ENCODE data around the gene RGP1. TPM values are rescaled to one million over a fixed set of nuclear protein-coding genes. Genes with fewer than 3 reads are reported as not detected.
A peak's percentile ranks its signal among the peaks of the same experiment; 100 is the strongest.

The RGP1 gene
- total RNA-seq, 1 donor from 2014 or later: 51.4 TPM

GRCh38 chr9:35771075-35771433 lies 22.0 kb downstream of the RGP1 start:
- H3K36me3 Mint-ChIP-seq (ENCODE audit: low read depth, unreplicated experiment): no peaks in the 10 kb centered on the region
- no peak overlapping the region for H3K4me3 Mint-ChIP-seq (ENCODE audit: unreplicated experiment)
- no peak for DNase-seq (ENCODE audit: low spot score)
- no peaks in the 10 kb centered on the region for H3K9me3 Mint-ChIP-seq (ENCODE audit: unreplicated experiment)
- no peak overlapping the region for H3K27ac Mint-ChIP-seq (ENCODE audit: unreplicated experiment)
- TF ChIP-seq CTCF (IDR thresholded peaks at IDR 0.05; ENCODE audit: unreplicated experiment): no peak
- peaks cover 3% of the 10 kb centered on the region for H3K27me3 Mint-ChIP-seq (ENCODE audit: unreplicated experiment)
- H3K4me1 Mint-ChIP-seq (ENCODE audit: unreplicated experiment): peaks cover 14% of the 10 kb centered on the region

GRCh38 chr9:35771534-35771933 lies 22.4 kb downstream of the RGP1 start:
- peaks cover 16% of the 10 kb centered on the region for H3K4me1 Mint-ChIP-seq (ENCODE audit: unreplicated experiment)

GRCh38 chr9:35771943-35772342 lies 22.9 kb downstream of the RGP1 start:
- Mint-ChIP-seq H3K9me3 (ENCODE audit: unreplicated experiment) (no peaks in the 10 kb centered on the region), H3K27ac (ENCODE audit: unreplicated experiment) (no peak overlapping the region), H3K4me3 (ENCODE audit: unreplicated experiment) (no peak overlapping the region), H3K36me3 (ENCODE audit: low read depth, unreplicated experiment) (no peaks in the 10 kb centered on the region), H3K4me1 (ENCODE audit: unreplicated experiment) (peaks cover 16% of the 10 kb centered on the region), H3K27me3 (ENCODE audit: unreplicated experiment) (peaks cover 3% of the 10 kb centered on the region)
- no peak for DNase-seq (ENCODE audit: low spot score)
- no peak for TF ChIP-seq CTCF (IDR thresholded peaks at IDR 0.05; ENCODE audit: unreplicated experiment)

More at GRCh38 chr9:35771534-35771933, 22.4 kb downstream of the RGP1 start:
- Mint-ChIP-seq H3K27me3 (ENCODE audit: unreplicated experiment) (peaks cover 3% of the 10 kb centered on the region), H3K36me3 (ENCODE audit: low read depth, unreplicated experiment) (no peaks in the 10 kb centered on the region), H3K4me3 (ENCODE audit: unreplicated experiment) (no peak overlapping the region), H3K9me3 (ENCODE audit: unreplicated experiment) (no peaks in the 10 kb centered on the region), H3K27ac (ENCODE audit: unreplicated experiment) (no peak overlapping the region)
- DNase-seq (ENCODE audit: low spot score): no peak
- TF ChIP-seq CTCF (IDR thresholded peaks at IDR 0.05; ENCODE audit: unreplicated experiment): no peak

- Mint-ChIP-seq H3K36me3 (ENCODE audit: low read depth, unreplicated experiment) (no peaks in the 10 kb centered on the region), H3K27ac (ENCODE audit: unreplicated experiment) (peak overlapping the region; percentile 74), H3K4me3 (ENCODE audit: unreplicated experiment) (no peak overlapping the region), H3K4me1 (ENCODE audit: unreplicated experiment) (peaks cover 16% of the 10 kb centered on the region), H3K27me3 (ENCODE audit: unreplicated experiment) (no peaks in the 10 kb centered on the region), H3K9me3 (ENCODE audit: unreplicated experiment) (no peaks in the 10 kb centered on the region)
- no peak for TF ChIP-seq CTCF (IDR thresholded peaks at IDR 0.05; ENCODE audit: unreplicated experiment)
- DNase-seq (ENCODE audit: low spot score): peak; percentile 18
Observed at GRCh38 chr9:35774907-35775635, 26.0 kb downstream of the RGP1 start.

GRCh38 chr9:35776018-35776417 lies 26.9 kb downstream of the RGP1 start:
- no peak for DNase-seq (ENCODE audit: low spot score)
- no peak overlapping the region for H3K4me3 Mint-ChIP-seq (ENCODE audit: unreplicated experiment)
- H3K9me3 Mint-ChIP-seq (ENCODE audit: unreplicated experiment): no peaks in the 10 kb centered on the region
- H3K36me3 Mint-ChIP-seq (ENCODE audit: low read depth, unreplicated experiment): no peaks in the 10 kb centered on the region
- H3K27me3 Mint-ChIP-seq (ENCODE audit: unreplicated experiment): no peaks in the 10 kb centered on the region
- peaks cover 16% of the 10 kb centered on the region for H3K4me1 Mint-ChIP-seq (ENCODE audit: unreplicated experiment)
- no peak for TF ChIP-seq CTCF (IDR thresholded peaks at IDR 0.05; ENCODE audit: unreplicated experiment)
- no peak overlapping the region for H3K27ac Mint-ChIP-seq (ENCODE audit: unreplicated experiment)
